ENCODE data around the gene TEX30. TPM values are rescaled to one million over a fixed set of nuclear protein-coding genes. Genes with fewer than 3 reads are reported as not detected.

Gene TEX30
- polyA plus RNA-seq, 1 experiment: 13.0 TPM

GRCh38 chr13:102724923-102725322 lies 48.7 kb downstream of the TEX30 start:
- POLR2A ChIA-PET: no interaction called here
- no peaks in the 10 kb centered on the region for H3K9me3 ChIP-seq (ENCODE audit: control insufficient read depth, insufficient read depth, low read length)
- DNase-seq (ENCODE audit: low read depth, low spot score): no peak

GRCh38 chr13:102721800-102722231 lies 51.8 kb downstream of the TEX30 start:
- H3K4me3 ChIP-seq (ENCODE audit: low read depth, low read length): no peak overlapping the region
- CTCF ChIA-PET: interaction anchor here (1.0 to 1.4 kb wide), 2 partner anchors 78 to 130 kb away, joined by 3 to 4 read pairs; no protein-coding TSS in a partner anchor
- no peak for DNase-seq (ENCODE audit: low read depth, low spot score)
- no peaks in the 10 kb centered on the region for H3K9me3 ChIP-seq (ENCODE audit: control insufficient read depth, insufficient read depth, low read length)
- peaks cover 6% of the 10 kb centered on the region for H3K27me3 ChIP-seq (ENCODE audit: control insufficient read depth, insufficient read depth, low read length)
- no peak overlapping the region for H3K27ac ChIP-seq (ENCODE audit: low read depth, low read length)
- TF ChIP-seq CTCF (IDR thresholded peaks at IDR 0.05; ENCODE audit: low read depth, low read length): no peak
- POLR2A ChIA-PET: no interaction called here

More at GRCh38 chr13:102724923-102725322, 48.7 kb downstream of the TEX30 start:
- CTCF ChIA-PET: interaction anchor here (0.6 to 2.8 kb wide), 7 partner anchors 33 to 146 kb away, joined by 3 to 20 read pairs (median 4); no protein-coding TSS in a partner anchor
- peaks cover 3% of the 10 kb centered on the region for H3K27me3 ChIP-seq (ENCODE audit: control insufficient read depth, insufficient read depth, low read length)
- H3K27ac ChIP-seq (ENCODE audit: low read depth, low read length): no peak overlapping the region
- TF ChIP-seq CTCF (IDR thresholded peaks at IDR 0.05; ENCODE audit: low read depth, low read length): peak; percentile 36; the same call in 1 of the 2 replicates
- no peak overlapping the region for H3K4me3 ChIP-seq (ENCODE audit: low read depth, low read length)

GRCh38 chr13:102718746-102719145 lies 54.8 kb downstream of the TEX30 start:
- Histone ChIP-seq H3K4me3 (ENCODE audit: low read depth, low read length) (no peak overlapping the region), H3K9me3 (ENCODE audit: control insufficient read depth, insufficient read depth, low read length) (no peaks in the 10 kb centered on the region), H3K27ac (ENCODE audit: low read depth, low read length) (no peak overlapping the region), H3K27me3 (ENCODE audit: control insufficient read depth, insufficient read depth, low read length) (peaks cover 6% of the 10 kb centered on the region)
- DNase-seq (ENCODE audit: low read depth, low spot score): no peak
- ChIA-PET POLR2A (no interaction called here), CTCF (interaction anchor here (1.3 kb wide), 1 partner anchor 139 kb away, joined by 3 read pairs; no protein-coding TSS in a partner anchor)
- no peak for TF ChIP-seq CTCF (IDR thresholded peaks at IDR 0.05; ENCODE audit: low read depth, low read length)

Other genes starting within 250 kb of the TEX30 start
- gene TPP2, start 176.8 kb downstream of the TEX30 start, polyA plus RNA-seq (2011; rRNA removed): 40.9 and 49.8 TPM in 2 replicates
- not detected in 2 replicates for gene METTL21C, start 78.7 kb downstream of the TEX30 start, polyA plus RNA-seq (2011; rRNA removed)
- 17.8 and 24.8 TPM in 2 replicates for gene POGLUT2, start 25.2 kb upstream of the TEX30 start, polyA plus RNA-seq (2011; rRNA removed)
- gene BIVM, start 25.3 kb upstream of the TEX30 start, polyA plus RNA-seq (2011; rRNA removed): 16.9 and 26.7 TPM in 2 replicates
- 39.2 and 47.6 TPM in 2 replicates for gene ERCC5, start 72.2 kb upstream of the TEX30 start, polyA plus RNA-seq (2011; rRNA removed)